H9 (cell line): ENCODE data around the gene PIP5K1C. TPM values are rescaled to one million over a fixed set of nuclear protein-coding genes. Genes with fewer than 3 reads are reported as not detected.

ENCODE experiments used
- DNase-seq: peaks from one replicate; pipeline ENCODE4 v3.0.0-alpha.2; 2017
- H2AFZ ChIP-seq: one replicate; pipeline ENCODE4 v1.6.1; 2013; ENCODE audit warnings: mild to moderate bottlenecking, low read length, control low read depth, moderate library complexity
- H2AK5ac ChIP-seq: 2 replicates; pipeline ENCODE4 v1.6.1; 2013; ENCODE audit warnings: low read length, control low read depth, mixed read lengths; ENCODE audit not compliant: insufficient read length
- H2BK120ac ChIP-seq: one replicate; pipeline ENCODE4 v1.6.1; 2013; ENCODE audit warnings: low read depth, mild to moderate bottlenecking, low read length, control low read depth, inconsistent platforms; ENCODE audit not compliant: poor library complexity, severe bottlenecking
- H2BK12ac ChIP-seq: 2 replicates; pipeline ENCODE4 v1.6.1; 2013; ENCODE audit warnings: low read length, control low read depth, mixed read lengths, low read depth; ENCODE audit not compliant: insufficient read length
- H2BK15ac ChIP-seq: 2 replicates; pipeline ENCODE4 v1.6.1; 2013; ENCODE audit warnings: low read depth, low read length, control low read depth
- H2BK20ac ChIP-seq: one replicate; pipeline ENCODE4 v1.6.1; 2013; ENCODE audit warnings: low read depth, mild to moderate bottlenecking, low read length, control low read depth, inconsistent platforms; ENCODE audit not compliant: poor library complexity, severe bottlenecking
- H2BK5ac ChIP-seq: 2 replicates; pipeline ENCODE4 v1.6.1; 2013; ENCODE audit warnings: low read length, control low read depth, mixed read lengths; ENCODE audit not compliant: insufficient read length
- H3K14ac ChIP-seq: 2 replicates; pipeline ENCODE4 v1.6.1; 2013; ENCODE audit warnings: low read length, control low read depth; ENCODE audit not compliant: insufficient read depth
- H3K18ac ChIP-seq: 2 replicates; pipeline ENCODE4 v1.6.1; 2013; ENCODE audit warnings: low read depth, mild to moderate bottlenecking, mixed read lengths, low read length, control low read depth; ENCODE audit not compliant: insufficient read length
- H3K23ac ChIP-seq: 2 replicates; pipeline ENCODE4 v1.6.1; 2013; ENCODE audit warnings: low read length, control low read depth, mixed read lengths, low read depth; ENCODE audit not compliant: insufficient read length
- H3K23me2 ChIP-seq: 2 replicates; pipeline ENCODE4 v1.6.1; 2013; ENCODE audit warnings: low read depth, mild to moderate bottlenecking, mixed read lengths, low read length, control low read depth; ENCODE audit not compliant: insufficient read length, poor library complexity, severe bottlenecking
- H3K27ac ChIP-seq: 2 replicates; pipeline ENCODE4 v1.5.1; 2013; ENCODE audit warnings: low read length, control low read depth, mixed read lengths, low read depth; ENCODE audit not compliant: insufficient read length
- H3K27me3 ChIP-seq: 2 replicates; pipeline ENCODE4 v1.6.1; 2013; ENCODE audit warnings: low read length, control low read depth, inconsistent platforms; ENCODE audit not compliant: insufficient read depth
- H3K4ac ChIP-seq: 2 replicates; pipeline ENCODE4 v1.6.1; 2013; ENCODE audit warnings: low read depth, mild to moderate bottlenecking, control low read depth, inconsistent platforms, low read length, moderate library complexity
- H3K4me1 ChIP-seq: 2 replicates; pipeline ENCODE4 v1.6.1; 2013; ENCODE audit warnings: low read length, control low read depth, inconsistent platforms; ENCODE audit not compliant: insufficient read depth
- H3K4me2 ChIP-seq: 2 replicates; pipeline ENCODE4 v1.6.1; 2013; ENCODE audit warnings: low read length, control low read depth, mixed read lengths; ENCODE audit not compliant: insufficient read length, insufficient read depth
- H3K56ac ChIP-seq: 2 replicates; pipeline ENCODE4 v1.6.1; 2013; ENCODE audit warnings: low read depth, mild to moderate bottlenecking, mixed read lengths, low read length, control low read depth; ENCODE audit not compliant: insufficient read length
- H3K79me1 ChIP-seq: 2 replicates; pipeline ENCODE4 v1.6.1; 2013; ENCODE audit warnings: low read depth, mild to moderate bottlenecking, moderate library complexity, low read length, control low read depth, inconsistent platforms; ENCODE audit not compliant: insufficient read depth, poor library complexity, severe bottlenecking
- H3K79me2 ChIP-seq: 2 replicates; pipeline ENCODE4 v1.6.1; 2013; ENCODE audit warnings: low read length, control low read depth, inconsistent platforms; ENCODE audit not compliant: insufficient read depth
- H3K9ac ChIP-seq: 2 replicates; pipeline ENCODE4 v1.6.1; 2013; ENCODE audit warnings: low read length, control low read depth, mixed read lengths; ENCODE audit not compliant: insufficient read length; ENCODE audit errors: extremely low read depth
- H3K9me3 ChIP-seq: one replicate; pipeline ENCODE4 v1.6.1; 2013; ENCODE audit warnings: low read depth, low read length, inconsistent platforms; ENCODE audit not compliant: control insufficient read depth
- H3T11ph ChIP-seq: one replicate; pipeline ENCODE4 v1.6.1; 2013; ENCODE audit warnings: mild to moderate bottlenecking, low read length, control low read depth, inconsistent platforms
- H4K20me1 ChIP-seq: one replicate; pipeline ENCODE4 v1.6.1; 2013; ENCODE audit not compliant: control insufficient read depth, insufficient read length, insufficient read depth
- H4K5ac ChIP-seq: 2 replicates; pipeline ENCODE4 v1.6.1; 2013; ENCODE audit warnings: low read depth, mild to moderate bottlenecking, mixed read lengths, low read length, control low read depth; ENCODE audit not compliant: insufficient read length
- H4K8ac ChIP-seq: replicated peaks from 2 replicates; pipeline ENCODE4 v1.6.1; 2013; ENCODE audit warnings: low read length, control low read depth, mixed read lengths, low read depth; ENCODE audit not compliant: insufficient read length
- H4K91ac ChIP-seq: 2 replicates; pipeline ENCODE4 v1.6.1; 2013; ENCODE audit warnings: low read depth, mild to moderate bottlenecking, moderate library complexity, mixed read lengths, low read length, control low read depth; ENCODE audit not compliant: insufficient read length
- H3K27ac Mint-ChIP-seq, 3 experiments: 2 replicates in 2 of 3; 3 replicates in 1 of 3; pipeline ENCODE4 v1.8.0; 2020 to 2021; ENCODE audit warnings: mixed read lengths in 3 of 3, mild to moderate bottlenecking in 1 of 3, moderate library complexity in 1 of 3
- H3K27me3 Mint-ChIP-seq: 2 replicates; pipeline ENCODE4 v1.8.0; 2021; ENCODE audit warnings: low read depth, mild to moderate bottlenecking, moderate library complexity, mixed read lengths
- H3K36me3 Mint-ChIP-seq, 3 experiments: 2 replicates in 2 of 3; 3 replicates in 1 of 3; pipeline ENCODE4 v1.8.0; 2020 to 2021; ENCODE audit warnings: low read depth in 3 of 3, mixed read lengths in 3 of 3; ENCODE audit not compliant: insufficient read depth in 1 of 3
- H3K4me1 Mint-ChIP-seq, 2 experiments: 2 replicates each; pipeline ENCODE4 v1.8.0; 2020; ENCODE audit warnings: mixed read lengths in 2 of 2
- H3K4me3 Mint-ChIP-seq, 2 experiments: 2 replicates in 1 of 2; 3 replicates in 1 of 2; pipeline ENCODE4 v1.8.0; 2020 to 2021; ENCODE audit warnings: mild to moderate bottlenecking in 2 of 2, mixed read lengths in 2 of 2, moderate library complexity in 1 of 2
- H3K9me3 Mint-ChIP-seq, 2 experiments: 2 replicates in 1 of 2; 3 replicates in 1 of 2; pipeline ENCODE4 v1.8.0; 2020; ENCODE audit warnings: mild to moderate bottlenecking in 2 of 2, mixed read lengths in 2 of 2, moderate library complexity in 1 of 2
- WGBS: extraction: QIAGEN DNeasy Blood & Tissue Kit; methylation state at CpG from one replicate; pipeline ENCODE4 v1.1.7; 2013; ENCODE audit warnings: missing lambda C conversion rate, low lambda C conversion rate, mixed read lengths; ENCODE audit not compliant: insufficient read length; ENCODE audit errors: extremely low coverage; 5-methylcytosine and 5-hydroxymethylcytosine counted together
- total RNA-seq: library from RNA; stranded (reverse); gene quantifications from 2 replicates; pipeline ENCODE4 v1.2.1, GENCODE V29; 2021
- TF ChIP-seq, protein P1 (sequence below): fragments of 200-600 bp; sonication (generic); conservative IDR thresholded peaks from 3 replicates; pipeline ENCODE4 v1.8.0; 2021; ENCODE audit warnings: antibody characterized with exemption, mild to moderate bottlenecking

PIP5K1C gene
- total RNA-seq, 1 experiment from 2014 or later = 41.7 TPM

GRCh38 chr19:3710265-3710812 lies 10.1 kb upstream of the PIP5K1C start:
- no peak overlapping the region for H4K8ac ChIP-seq
- no peak overlapping the region for H4K91ac ChIP-seq
- H3K27me3 Mint-ChIP-seq = peaks cover 6% of the 10 kb centered on the region; the same call in 1 of the 2 replicates
- H3K4me1 ChIP-seq = no peaks in the 10 kb centered on the region; the same call in 1 of the 2 replicates
- no peaks in the 10 kb centered on the region for H3K9me3 ChIP-seq
- H3K4me1 Mint-ChIP-seq = peaks cover 8 to 26% of the 10 kb centered on the region in 2 experiments
- H4K20me1 ChIP-seq = no peaks in the 10 kb centered on the region
- H3K27ac ChIP-seq = no peak overlapping the region
- H3K9ac ChIP-seq = no peak overlapping the region
- TF ChIP-seq, protein P1, sequence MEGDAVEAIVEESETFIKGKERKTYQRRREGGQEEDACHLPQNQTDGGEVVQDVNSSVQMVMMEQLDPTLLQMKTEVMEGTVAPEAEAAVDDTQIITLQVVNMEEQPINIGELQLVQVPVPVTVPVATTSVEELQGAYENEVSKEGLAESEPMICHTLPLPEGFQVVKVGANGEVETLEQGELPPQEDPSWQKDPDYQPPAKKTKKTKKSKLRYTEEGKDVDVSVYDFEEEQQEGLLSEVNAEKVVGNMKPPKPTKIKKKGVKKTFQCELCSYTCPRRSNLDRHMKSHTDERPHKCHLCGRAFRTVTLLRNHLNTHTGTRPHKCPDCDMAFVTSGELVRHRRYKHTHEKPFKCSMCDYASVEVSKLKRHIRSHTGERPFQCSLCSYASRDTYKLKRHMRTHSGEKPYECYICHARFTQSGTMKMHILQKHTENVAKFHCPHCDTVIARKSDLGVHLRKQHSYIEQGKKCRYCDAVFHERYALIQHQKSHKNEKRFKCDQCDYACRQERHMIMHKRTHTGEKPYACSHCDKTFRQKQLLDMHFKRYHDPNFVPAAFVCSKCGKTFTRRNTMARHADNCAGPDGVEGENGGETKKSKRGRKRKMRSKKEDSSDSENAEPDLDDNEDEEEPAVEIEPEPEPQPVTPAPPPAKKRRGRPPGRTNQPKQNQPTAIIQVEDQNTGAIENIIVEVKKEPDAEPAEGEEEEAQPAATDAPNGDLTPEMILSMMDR = no peak
- H2BK15ac ChIP-seq = no peak overlapping the region
- no peak overlapping the region for H2AK5ac ChIP-seq
- no peaks in the 10 kb centered on the region for H3K9me3 Mint-ChIP-seq
- H2AFZ ChIP-seq = no peak overlapping the region
- no peak overlapping the region for H2BK5ac ChIP-seq
- H3K79me2 ChIP-seq = no peaks in the 10 kb centered on the region
- no peaks in the 10 kb centered on the region for H3K79me1 ChIP-seq
- no peaks in the 10 kb centered on the region for H3K27me3 ChIP-seq
- no peak overlapping the region for H3K4me2 ChIP-seq
- no peaks in the 10 kb centered on the region for H3K23me2 ChIP-seq
- H3K4ac ChIP-seq = no peak overlapping the region
- no peak overlapping the region; a peak in 1 of 5 replicates for H3K4me3 Mint-ChIP-seq
- no peak overlapping the region for H3T11ph ChIP-seq
- no peak overlapping the region for H2BK20ac ChIP-seq
- no peak overlapping the region for H4K5ac ChIP-seq
- no CpG with 5 or more reads among the region's 20 CpGs for WGBS
- no peaks in the 10 kb centered on the region for H3K36me3 Mint-ChIP-seq
- H2BK120ac ChIP-seq = no peak overlapping the region
- H3K27ac Mint-ChIP-seq = peak overlapping the region in 2 of 3 experiments; percentile 44 to 67; a peak in 2 of 7 replicates
- H3K56ac ChIP-seq = no peak overlapping the region
- DNase-seq = peak; percentile 63
- H3K18ac ChIP-seq = no peak overlapping the region
- H3K14ac ChIP-seq = no peak overlapping the region
- no peak overlapping the region for H2BK12ac ChIP-seq
- no peak overlapping the region for H3K23ac ChIP-seq
